ENCODE measurements around the gene CD7.

DNA sequence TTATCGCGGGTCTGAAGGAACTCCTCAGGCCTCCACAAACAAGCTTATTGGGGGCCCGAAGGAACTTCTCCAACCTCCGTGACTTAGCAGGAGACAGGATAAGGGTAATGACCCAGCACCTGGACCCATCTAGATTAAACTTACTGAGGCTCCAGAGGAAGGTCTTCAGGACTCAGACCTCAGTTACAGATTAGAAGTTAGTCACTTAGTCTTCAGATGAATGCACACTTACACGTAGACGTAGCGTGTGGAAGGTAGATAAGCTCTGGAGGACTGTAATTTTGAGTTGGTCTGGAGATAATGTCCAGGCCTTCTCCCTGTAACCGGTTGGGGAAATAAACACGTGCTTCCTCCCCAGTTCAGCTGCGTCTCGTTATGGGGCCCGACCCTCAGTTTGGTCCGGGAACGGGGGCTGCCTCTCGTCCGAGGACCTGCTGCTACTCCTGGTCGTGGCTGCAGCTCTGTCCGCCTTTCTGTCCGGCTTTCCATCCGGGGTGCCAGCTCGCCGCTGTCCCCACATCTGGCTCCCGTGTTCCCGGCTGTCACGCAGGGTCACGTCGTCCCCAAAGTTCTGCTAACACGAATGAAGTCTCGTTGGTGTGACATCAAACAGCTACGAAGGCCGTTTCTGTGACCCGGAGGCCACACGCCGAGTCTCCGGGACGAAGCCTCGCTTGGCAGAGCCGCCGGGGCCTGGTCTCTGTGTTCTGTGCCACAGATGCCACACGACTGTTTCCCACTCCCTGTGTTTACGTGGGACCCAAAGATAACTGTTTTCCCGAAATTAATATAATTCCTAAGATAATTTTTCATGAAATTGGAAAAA, 28.0 kb upstream of the CD7 start:
- TF ChIP-seq, protein P1, sequence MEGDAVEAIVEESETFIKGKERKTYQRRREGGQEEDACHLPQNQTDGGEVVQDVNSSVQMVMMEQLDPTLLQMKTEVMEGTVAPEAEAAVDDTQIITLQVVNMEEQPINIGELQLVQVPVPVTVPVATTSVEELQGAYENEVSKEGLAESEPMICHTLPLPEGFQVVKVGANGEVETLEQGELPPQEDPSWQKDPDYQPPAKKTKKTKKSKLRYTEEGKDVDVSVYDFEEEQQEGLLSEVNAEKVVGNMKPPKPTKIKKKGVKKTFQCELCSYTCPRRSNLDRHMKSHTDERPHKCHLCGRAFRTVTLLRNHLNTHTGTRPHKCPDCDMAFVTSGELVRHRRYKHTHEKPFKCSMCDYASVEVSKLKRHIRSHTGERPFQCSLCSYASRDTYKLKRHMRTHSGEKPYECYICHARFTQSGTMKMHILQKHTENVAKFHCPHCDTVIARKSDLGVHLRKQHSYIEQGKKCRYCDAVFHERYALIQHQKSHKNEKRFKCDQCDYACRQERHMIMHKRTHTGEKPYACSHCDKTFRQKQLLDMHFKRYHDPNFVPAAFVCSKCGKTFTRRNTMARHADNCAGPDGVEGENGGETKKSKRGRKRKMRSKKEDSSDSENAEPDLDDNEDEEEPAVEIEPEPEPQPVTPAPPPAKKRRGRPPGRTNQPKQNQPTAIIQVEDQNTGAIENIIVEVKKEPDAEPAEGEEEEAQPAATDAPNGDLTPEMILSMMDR (conservative IDR thresholded peaks at IDR 0.05): no peak
- no peak for TF ChIP-seq ZFX (IDR thresholded peaks at IDR 0.05)

Data from C4-2B (cell line).